Measurements from ENCODE around the gene ASH1L.

ASH1L gene

DNA sequence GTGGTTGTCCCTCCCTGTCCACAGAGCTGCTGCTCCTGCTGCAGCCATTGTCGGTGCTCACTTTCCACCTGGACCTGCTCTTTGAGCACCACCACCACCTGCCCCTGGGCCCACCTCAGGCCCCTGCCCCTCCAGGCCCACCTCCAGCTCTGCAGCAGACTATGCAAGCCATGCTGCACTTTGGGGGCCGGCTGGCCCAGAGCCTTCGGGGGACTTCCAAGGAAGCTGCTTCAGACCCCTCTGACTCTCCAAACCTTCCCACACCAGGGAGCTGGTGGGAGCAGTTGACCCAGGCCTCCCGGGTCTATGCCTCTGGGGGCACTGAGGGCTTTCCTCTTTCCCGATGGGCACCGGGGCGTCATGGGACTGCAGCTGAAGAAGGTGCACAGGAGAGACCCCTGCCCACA lies 236.0 kb downstream of the ASH1L start:
- DNase-seq, result no peak

- DNase-seq, result no peak
Measured at GRCh38 chr1:155326020-155326526, 236.5 kb downstream of the ASH1L start.

- DNase-seq, result no peak
Measured at GRCh38 chr1:155325603-155325893, 237.1 kb downstream of the ASH1L start.

GRCh38 chr1:155324717-155325602 lies 237.6 kb downstream of the ASH1L start:
- DNase-seq, result peak; percentile 27

GRCh38 chr1:155324037-155324716 lies 238.4 kb downstream of the ASH1L start:
- DNase-seq, result peak; percentile 97

DNA sequence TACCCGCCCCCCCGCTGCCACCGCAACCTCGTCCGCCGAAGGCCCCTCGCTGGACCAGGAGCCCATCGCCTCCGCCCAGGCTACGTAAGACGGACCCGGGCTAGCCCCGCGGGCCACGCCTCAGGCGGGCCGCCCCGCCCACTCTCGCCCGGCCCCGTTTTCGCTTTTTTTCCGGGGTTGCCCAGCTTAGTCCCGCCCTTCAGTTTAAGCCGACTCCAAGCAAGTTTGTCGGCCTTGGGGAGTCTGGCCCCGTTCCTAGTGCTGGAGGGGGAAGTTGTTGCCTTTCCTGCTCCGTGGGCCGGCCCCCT lies 238.9 kb downstream of the ASH1L start:
- peak; percentile 83 for DNase-seq

DNA sequence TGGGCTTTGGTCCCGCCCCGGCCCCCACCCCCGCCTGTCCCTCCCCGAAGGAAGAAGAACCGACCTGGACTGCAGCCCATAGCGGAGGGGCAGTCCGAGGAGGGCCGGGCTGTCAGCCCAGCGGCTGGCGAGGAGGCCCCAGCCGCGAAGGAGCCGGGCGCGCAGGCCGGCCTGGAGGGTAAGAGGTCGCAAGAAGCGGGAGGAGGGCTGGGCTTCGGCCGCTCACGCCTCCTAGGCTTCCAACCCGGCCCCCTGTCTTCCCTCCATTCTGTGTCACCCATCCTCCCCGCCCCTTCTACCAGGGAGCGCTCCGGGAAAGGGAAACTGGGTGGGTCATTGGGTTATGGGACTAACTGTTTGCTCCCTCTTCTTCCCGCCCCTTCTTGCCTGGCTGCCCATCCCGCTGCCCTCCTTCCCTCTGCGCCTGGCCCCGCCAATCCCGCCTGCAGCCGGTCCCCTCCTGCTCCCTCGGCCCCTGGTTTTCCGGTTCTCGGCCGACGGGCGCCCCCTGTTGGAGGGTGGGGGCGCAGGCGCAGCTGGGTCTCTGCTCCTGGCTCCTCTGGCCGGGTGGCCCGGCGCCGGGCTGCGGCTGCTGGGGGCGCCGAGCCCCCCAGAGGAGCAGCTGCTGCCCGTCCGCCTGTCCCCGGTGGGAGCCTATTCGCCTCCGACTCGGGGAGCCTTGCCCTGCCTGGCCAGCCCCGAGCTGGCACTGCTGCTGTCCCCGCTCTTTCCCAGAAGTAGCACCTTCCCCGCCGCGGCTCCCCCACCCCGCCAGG lies 239.5 kb downstream of the ASH1L start:
- peak; percentile 85 for DNase-seq

- no peak for DNase-seq
Measured at GRCh38 chr1:155322571-155322952, 240.0 kb downstream of the ASH1L start.

DNA sequence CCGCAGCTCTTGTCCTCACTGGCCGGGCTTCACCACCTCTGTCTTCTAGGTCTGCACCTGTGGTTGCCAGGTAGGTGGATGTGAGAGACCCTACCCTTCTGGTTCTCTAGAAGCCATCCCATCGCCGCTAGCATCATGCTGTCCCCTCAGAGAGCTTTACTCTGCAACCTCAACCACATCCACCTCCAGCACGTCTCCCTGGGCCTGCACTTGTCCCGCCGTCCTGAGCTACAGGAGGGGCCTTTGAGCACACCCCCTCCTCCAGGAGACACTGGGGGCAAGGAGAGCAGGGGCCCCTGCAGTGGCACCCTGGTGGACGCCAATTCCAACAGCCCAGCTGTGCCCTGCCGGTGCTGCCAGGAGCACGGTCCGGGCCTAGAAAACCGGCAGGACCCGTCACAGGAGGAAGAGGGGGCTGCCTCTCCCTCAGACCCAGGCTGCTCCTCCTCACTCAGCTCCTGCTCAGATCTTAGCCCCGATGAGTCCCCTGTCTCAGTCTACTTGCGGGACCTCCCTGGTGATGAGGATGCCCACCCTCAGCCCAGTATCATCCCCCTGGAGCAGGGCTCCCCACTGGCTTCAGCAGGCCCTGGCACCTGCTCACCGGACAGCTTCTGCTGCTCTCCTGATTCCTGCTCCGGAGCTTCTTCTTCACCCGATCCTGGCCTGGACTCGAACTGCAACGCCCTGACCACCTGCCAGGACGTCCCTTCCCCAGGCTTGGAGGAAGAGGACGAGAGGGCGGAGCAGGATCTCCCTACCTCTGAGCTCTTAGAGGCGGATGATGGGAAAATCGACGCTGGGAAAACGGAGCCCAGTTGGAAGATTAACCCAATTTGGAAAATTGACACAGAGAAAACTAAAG lies 240.7 kb downstream of the ASH1L start:
- DNase-seq, result no peak

- peak; percentile 53 for DNase-seq
Measured at GRCh38 chr1:155320661-155321617, 241.7 kb downstream of the ASH1L start, which contains the start of gene RUSC1. TSS of gene RUSC1 (plus strand) at chr1:155320894. CDS start at chr1:155321774, 880 bp downstream.

- peak; percentile 38 for DNase-seq
Measured at GRCh38 chr1:155320252-155320651, 242.4 kb downstream of the ASH1L start.

GRCh38 chr1:155319536-155319935 lies 243.1 kb downstream of the ASH1L start:
- DNase-seq, result no peak

DNA sequence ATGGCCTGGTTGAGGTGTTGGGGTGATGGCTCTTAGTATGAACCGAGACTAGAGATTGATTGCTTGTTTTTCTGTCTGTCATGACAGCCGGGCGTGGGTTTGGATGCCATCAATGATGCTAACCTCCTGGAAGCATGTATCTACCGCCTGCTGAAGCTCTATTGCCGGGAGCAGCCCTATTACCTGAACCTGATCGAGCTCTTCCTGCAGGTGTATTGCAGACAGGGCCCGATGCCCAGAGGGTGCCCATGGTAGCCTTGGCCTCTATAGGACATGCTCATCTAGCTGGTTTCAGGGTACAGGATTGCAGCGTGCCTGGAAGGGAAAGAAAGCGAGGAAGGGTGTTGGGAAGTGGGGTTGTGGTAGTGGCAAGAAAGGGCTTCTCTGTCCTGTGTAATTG lies 244.5 kb downstream of the ASH1L start:
- DNase-seq, result no peak

GRCh38 chr1:155316922-155317321 lies 245.7 kb downstream of the ASH1L start:
- no peak for DNase-seq

DNA sequence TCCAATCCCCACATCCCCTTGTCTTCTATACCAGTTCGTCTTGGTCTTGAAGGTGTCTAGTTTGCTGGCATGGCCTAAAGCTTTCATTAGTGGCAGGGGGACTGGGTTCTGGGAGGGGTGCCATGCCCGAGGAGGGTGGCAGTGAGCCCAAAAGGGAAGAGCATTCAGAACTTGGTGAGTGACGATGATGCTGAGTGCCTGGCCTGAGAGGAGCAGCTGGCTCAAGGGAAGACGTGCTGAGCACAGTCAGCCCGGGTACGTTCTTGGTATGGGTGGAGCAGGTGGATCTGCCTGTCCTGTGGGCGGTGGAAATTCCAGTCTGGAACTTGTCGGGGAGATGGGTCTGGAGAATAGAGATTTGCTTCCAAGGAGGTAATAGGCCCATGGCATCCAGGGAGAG lies 249.3 kb downstream of the ASH1L start:
- DNase-seq, result no peak

GRCh38 chr1:155309423-155310021 lies 253.1 kb downstream of the ASH1L start:
- DNase-seq, result no peak

- DNase-seq, result peak; percentile 99
Measured at GRCh38 chr1:155308493-155309422, 253.8 kb downstream of the ASH1L start, which contains the start of gene FDPS. TSS of gene FDPS (plus strand) at chr1:155308866. CDS start at chr1:155309790, 924 bp downstream.

- DNase-seq, result peak; percentile 69
Measured at GRCh38 chr1:155307247-155307740, 255.3 kb downstream of the ASH1L start.

DNA sequence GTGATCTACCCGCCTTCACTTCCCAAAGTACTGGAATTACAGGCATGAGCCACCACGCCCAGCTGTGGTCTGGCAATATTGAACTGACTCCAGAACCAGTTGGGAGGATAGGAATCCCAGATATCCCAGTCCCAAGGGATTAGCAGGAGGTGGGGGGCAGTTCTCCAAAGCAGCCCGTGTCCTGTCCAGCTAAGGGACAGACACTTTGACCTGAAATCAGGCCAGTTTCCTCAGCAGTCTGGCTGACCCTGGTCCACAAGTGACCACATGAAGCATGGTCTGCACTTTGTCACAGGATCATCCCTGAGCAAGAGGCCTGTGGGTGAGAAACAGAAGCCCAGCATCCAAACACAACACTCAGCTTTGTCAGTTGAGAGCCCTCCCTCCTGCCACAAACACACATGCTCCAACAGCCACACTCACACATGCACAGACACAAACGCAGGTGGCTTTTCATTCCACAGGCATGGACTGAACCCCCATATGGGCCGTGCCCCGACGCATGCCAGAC lies 256.7 kb downstream of the ASH1L start:
- no peak for DNase-seq
